Sigmoid colon (tissue), 4 donors: ENCODE measurements around the gene CADM2.

Source experiments
- EP300 ChIP-seq, 4 donors: sonication (generic); formaldehyde crosslinking; IDR thresholded peaks; one replicate each; pipeline ENCODE4 v1.6.1; 2017; ENCODE audit warnings: antibody characterized with exemption in 4 of 4
- POLR2A ChIP-seq, 2 donors: fragments of 450-650 bp; IDR thresholded peaks; one replicate each; pipeline ENCODE4 v1.6.1; 2016; ENCODE audit warnings: antibody characterized with exemption in 2 of 2, mild to moderate bottlenecking in 2 of 2, moderate library complexity in 2 of 2
- TF ChIP-seq, protein P1 (sequence below), 4 experiments: fragments of 450-650 bp in 3 of 4; fragments of 200-600 bp in 1 of 4; IDR thresholded peaks; one replicate each; pipeline ENCODE4 v1.5.1; 2016 to 2019; ENCODE audit warnings: antibody characterized with exemption in 4 of 4, mild to moderate bottlenecking in 3 of 4, moderate library complexity in 2 of 4

DNA sequence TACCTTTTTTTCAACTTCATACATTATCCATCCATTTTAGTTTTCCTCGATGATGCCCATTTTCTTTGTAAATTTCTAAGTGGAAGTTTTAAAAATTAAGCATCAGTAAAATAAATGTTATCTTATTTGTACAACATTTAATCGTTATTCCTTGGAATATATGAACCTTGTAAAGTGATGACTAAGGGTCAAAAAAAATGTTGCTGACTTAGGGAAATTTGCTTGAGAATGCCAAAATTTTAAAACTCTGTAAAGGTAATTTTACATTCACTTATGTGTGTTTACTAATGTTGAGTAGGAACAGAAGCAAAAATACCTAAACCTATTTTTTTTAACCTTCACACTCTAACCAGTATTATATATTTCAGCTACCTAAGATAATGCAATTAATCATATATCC lies 1115.0 kb downstream of the CADM2 start:
- TF ChIP-seq, protein P1, sequence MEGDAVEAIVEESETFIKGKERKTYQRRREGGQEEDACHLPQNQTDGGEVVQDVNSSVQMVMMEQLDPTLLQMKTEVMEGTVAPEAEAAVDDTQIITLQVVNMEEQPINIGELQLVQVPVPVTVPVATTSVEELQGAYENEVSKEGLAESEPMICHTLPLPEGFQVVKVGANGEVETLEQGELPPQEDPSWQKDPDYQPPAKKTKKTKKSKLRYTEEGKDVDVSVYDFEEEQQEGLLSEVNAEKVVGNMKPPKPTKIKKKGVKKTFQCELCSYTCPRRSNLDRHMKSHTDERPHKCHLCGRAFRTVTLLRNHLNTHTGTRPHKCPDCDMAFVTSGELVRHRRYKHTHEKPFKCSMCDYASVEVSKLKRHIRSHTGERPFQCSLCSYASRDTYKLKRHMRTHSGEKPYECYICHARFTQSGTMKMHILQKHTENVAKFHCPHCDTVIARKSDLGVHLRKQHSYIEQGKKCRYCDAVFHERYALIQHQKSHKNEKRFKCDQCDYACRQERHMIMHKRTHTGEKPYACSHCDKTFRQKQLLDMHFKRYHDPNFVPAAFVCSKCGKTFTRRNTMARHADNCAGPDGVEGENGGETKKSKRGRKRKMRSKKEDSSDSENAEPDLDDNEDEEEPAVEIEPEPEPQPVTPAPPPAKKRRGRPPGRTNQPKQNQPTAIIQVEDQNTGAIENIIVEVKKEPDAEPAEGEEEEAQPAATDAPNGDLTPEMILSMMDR (IDR thresholded peaks at IDR 0.05): no peak
- TF ChIP-seq EP300 (IDR thresholded peaks at IDR 0.05) (no peak), POLR2A (IDR thresholded peaks at IDR 0.05) (no peak)
